CD4-positive, alpha-beta T cell (primary cell): ENCODE measurements around the gene RRH. TPM values are rescaled to one million over a fixed set of nuclear protein-coding genes. Genes with fewer than 3 reads are reported as not detected.

ENCODE experiments used
- ATAC-seq: fragments of 200-7000 bp; cut with Tn5 transposase; one replicate; pipeline ENCODE4 v1.10.0; 2022; ENCODE audit warnings: mild to moderate bottlenecking; ENCODE audit not compliant: poor library complexity
- CTCF ChIA-PET: fragments of 350-600 bp; sonication (Branson Sonifier 250); formaldehyde crosslinking; loops from one replicate; lab custom pipeline; 2021; ENCODE audit warnings: antibody characterized with exemption, inconsistent platforms; lab: Charles Lee
- POLR2A ChIA-PET: fragments of 350-600 bp; sonication (Branson Sonifier 250); formaldehyde crosslinking; loops from one replicate; lab custom pipeline; 2021; ENCODE audit warnings: antibody characterized with exemption, inconsistent platforms; lab: Charles Lee
- DNase-seq, 14 experiments: peaks; one replicate each; pipeline ENCODE4 v3.0.0-alpha.2; 2013 to 2020; ENCODE audit warnings: mixed read lengths in 2 of 14
- H3K27ac ChIP-seq, 2 donors: one replicate each; pipeline versions ENCODE4 v1.5.1 to v1.7.0; 2013; ENCODE audit warnings: low read length in 2 of 2, low read depth in 1 of 2, mild to moderate bottlenecking in 1 of 2
- H3K27me3 ChIP-seq, 2 experiments: 1 replicate in 1 of 2; 2 replicates in 1 of 2; pipeline versions ENCODE4 v1.6.1 to v1.7.0; 2013; ENCODE audit warnings: low read length in 2 of 2, control low read depth in 1 of 2, mild to moderate bottlenecking in 1 of 2, moderate library complexity in 1 of 2; ENCODE audit not compliant: insufficient read depth in 2 of 2, control insufficient read depth in 1 of 2
- H3K36me3 ChIP-seq: one replicate; pipeline ENCODE4 v1.6.1; 2013; ENCODE audit warnings: low read length, control low read depth; ENCODE audit not compliant: insufficient read depth
- H3K4me1 ChIP-seq: one replicate; pipeline ENCODE4 v1.6.1; 2013; ENCODE audit warnings: low read length, control low read depth; ENCODE audit not compliant: insufficient read depth
- H3K4me3 ChIP-seq: one replicate; pipeline ENCODE4 v1.5.1; 2013; ENCODE audit warnings: mild to moderate bottlenecking, low read length, moderate library complexity
- H3K9me3 ChIP-seq, 2 experiments: 1 replicate in 1 of 2; 2 replicates in 1 of 2; pipeline versions ENCODE4 v1.6.1 to v1.7.0; 2013; ENCODE audit warnings: low read length in 2 of 2, mild to moderate bottlenecking in 2 of 2, control low read depth in 1 of 2, moderate library complexity in 1 of 2; ENCODE audit not compliant: control insufficient read depth in 1 of 2, insufficient read depth in 1 of 2
- H3K27ac Mint-ChIP-seq: one replicate; pipeline ENCODE4 v1.8.0; 2020; ENCODE audit warnings: mixed read lengths
- H3K27me3 Mint-ChIP-seq: one replicate; pipeline ENCODE4 v1.8.0; 2021; ENCODE audit warnings: mixed read lengths
- H3K36me3 Mint-ChIP-seq: one replicate; pipeline ENCODE4 v1.8.0; 2021; ENCODE audit warnings: low read depth, mixed read lengths
- H3K4me1 Mint-ChIP-seq: one replicate; pipeline ENCODE4 v1.8.0; 2021; ENCODE audit warnings: low read depth, mixed read lengths
- H3K4me3 Mint-ChIP-seq: one replicate; pipeline ENCODE4 v1.8.0; 2020; ENCODE audit warnings: mild to moderate bottlenecking, mixed read lengths
- H3K9me3 Mint-ChIP-seq: one replicate; pipeline ENCODE4 v1.8.0; 2020; ENCODE audit warnings: mixed read lengths
- CTCF ChIP-seq: fragments of 200-600 bp; IDR thresholded peaks from one replicate; pipeline ENCODE4 v1.8.0; 2022; ENCODE audit warnings: antibody characterized with exemption, mild to moderate bottlenecking
- intact Hi-C, 2 experiments: fragments of 100-400 bp; cut with DNase I in 1 of 2; cut with micrococcal nuclease in 1 of 2; formaldehyde crosslinking; loops; one replicate each; pipeline versions ENCODE4 v1.15.1 to v1.9.0; 2023 to 2025; cut with DNase I, micrococcal nuclease
- total RNA-seq, 174 experiments: library from RNA in 2 of 174; stranded (reverse) in 2 of 174; gene quantifications; one replicate each; pipeline ENCODE4 v1.2.3 and lab custom pipeline; 2021 to 2026

RRH gene
- total RNA-seq, 2 experiments from 2014 or later, result not detected

- ChIA-PET POLR2A (no interaction called here), CTCF (no interaction called here)
- Histone ChIP-seq H3K4me1 (no peaks in the 10 kb centered on the region), H3K4me3 (no peak overlapping the region), H3K36me3 (no peaks in the 10 kb centered on the region), H3K9me3 (no peaks in the 10 kb centered on the region), H3K27ac (no peak overlapping the region), H3K27me3 (no peaks in the 10 kb centered on the region)
- ATAC-seq (no peak), DNase-seq (no peak)
- no peaks in the 10 kb centered on the region for H3K27me3 Mint-ChIP-seq
- H3K36me3 Mint-ChIP-seq, result no peaks in the 10 kb centered on the region
- no peak overlapping the region for H3K4me3 Mint-ChIP-seq
- no peak overlapping the region for H3K27ac Mint-ChIP-seq
- H3K4me1 Mint-ChIP-seq, result no peaks in the 10 kb centered on the region
- intact Hi-C loops, result no loop called here
- no peak for TF ChIP-seq CTCF
- H3K9me3 Mint-ChIP-seq, result no peaks in the 10 kb centered on the region
Observed at GRCh38 chr4:109878355-109878754, 50.6 kb downstream of the RRH start.

- Histone ChIP-seq H3K4me1 (no peaks in the 10 kb centered on the region), H3K36me3 (no peaks in the 10 kb centered on the region), H3K4me3 (no peak overlapping the region), H3K9me3 (no peaks in the 10 kb centered on the region), H3K27ac (no peak overlapping the region), H3K27me3 (no peaks in the 10 kb centered on the region)
- CTCF ChIA-PET, result no interaction called here
- POLR2A ChIA-PET, result no interaction called here
- intact Hi-C loops, result no loop called here
- Mint-ChIP-seq H3K27ac (no peak overlapping the region), H3K9me3 (no peaks in the 10 kb centered on the region), H3K27me3 (no peaks in the 10 kb centered on the region), H3K4me1 (no peaks in the 10 kb centered on the region), H3K36me3 (no peaks in the 10 kb centered on the region), H3K4me3 (no peak overlapping the region)
- no peak for ATAC-seq
- no peak for TF ChIP-seq CTCF
- DNase-seq, result no peak
Observed at GRCh38 chr4:109879081-109879480, 51.3 kb downstream of the RRH start.

GRCh38 chr4:109879636-109880314 is 52.0 kb downstream of the RRH start:
- no peak overlapping the region for H3K4me3 Mint-ChIP-seq
- TF ChIP-seq CTCF, result no peak
- no peaks in the 10 kb centered on the region for H3K36me3 Mint-ChIP-seq
- no peaks in the 10 kb centered on the region for H3K4me1 ChIP-seq
- POLR2A ChIA-PET, result no interaction called here
- no peak for DNase-seq
- intact Hi-C loops, result no loop called here
- CTCF ChIA-PET, result no interaction called here
- no peaks in the 10 kb centered on the region for H3K36me3 ChIP-seq
- no peaks in the 10 kb centered on the region for H3K4me1 Mint-ChIP-seq
- H3K27ac Mint-ChIP-seq, result no peak overlapping the region
- ATAC-seq, result no peak
- H3K27ac ChIP-seq, result no peak overlapping the region
- H3K9me3 Mint-ChIP-seq, result no peaks in the 10 kb centered on the region
- H3K4me3 ChIP-seq, result no peak overlapping the region
- no peaks in the 10 kb centered on the region for H3K27me3 ChIP-seq
- no peaks in the 10 kb centered on the region for H3K27me3 Mint-ChIP-seq
- no peaks in the 10 kb centered on the region for H3K9me3 ChIP-seq
